ENCODE measurements around the gene NDFIP1. TPM values are rescaled to one million over a fixed set of nuclear protein-coding genes. Genes with fewer than 3 reads are reported as not detected.

The NDFIP1 gene
- polyA plus RNA-seq, 1 donor (not counting 4 experiments of a cell fraction or from before 2014, with no cell fraction given), result 38.2 TPM

GRCh38 chr5:142182840-142183239 is 74.3 kb downstream of the NDFIP1 start:
- dilution Hi-C loops (cut with MboI; ENCODE audit: extremely low pct_ligation_motif_present, low sequenced_read_pairs), result no loop called here
- Histone ChIP-seq H3K9me1 (ENCODE audit: control insufficient read depth, extremely low read depth, insufficient read depth, low read length) (no peaks in the 10 kb centered on the region), H4K20me1 (ENCODE audit: control insufficient read depth, extremely low read depth, insufficient read depth, low read length) (no peaks in the 10 kb centered on the region), H3K9ac (ENCODE audit: control insufficient read depth, extremely low read depth, insufficient read depth, low read length) (no peak overlapping the region), H3K4me1 (ENCODE audit: control insufficient read depth, extremely low read depth, insufficient read depth, low read length) (peaks cover 9% of the 10 kb centered on the region), H3K79me2 (ENCODE audit: control insufficient read depth, insufficient read depth, low read length) (no peaks in the 10 kb centered on the region), H3K27me3 (ENCODE audit: control insufficient read depth, extremely low read depth, insufficient read depth, low read length) (no peaks in the 10 kb centered on the region), H3K9me3 (ENCODE audit: control insufficient read depth, low read depth, low read length) (no peaks in the 10 kb centered on the region), H3K4me3 (ENCODE audit: control insufficient read depth in 2 of 3, extremely low read depth in 1 of 3, insufficient read depth in 2 of 3, low read depth in 1 of 3, low read length in 3 of 3) (no peak overlapping the region), H2AFZ (ENCODE audit: control insufficient read depth, low read length) (no peak overlapping the region), H3K36me3 (ENCODE audit: control insufficient read depth in 2 of 2, extremely low read depth in 1 of 2, insufficient read depth in 2 of 2, low read length in 2 of 2) (no peaks in the 10 kb centered on the region), H3K4me2 (ENCODE audit: control insufficient read depth, extremely low read depth, insufficient read depth, low read depth, low read length) (no peak overlapping the region), H3K27ac (ENCODE audit: control insufficient read depth, insufficient read depth, low read length) (no peak overlapping the region)
- FAIRE-seq (no peak), DNase-seq (ENCODE audit: low read depth, low spot score) (no peak)
- no peak for TF ChIP-seq CTCF (optimal IDR thresholded peaks at IDR 0.05 in 1 of 3, IDR thresholded peaks at IDR 0.05 in 1 of 3, conservative IDR thresholded peaks at IDR 0.05 in 1 of 3; ENCODE audit: extremely low read depth in 1 of 3, insufficient read depth in 2 of 3, low read length in 3 of 3)
- no peak for TF ChIP-seq EZH2 (IDR thresholded peaks at IDR 0.05; ENCODE audit: low read length)

DNA sequence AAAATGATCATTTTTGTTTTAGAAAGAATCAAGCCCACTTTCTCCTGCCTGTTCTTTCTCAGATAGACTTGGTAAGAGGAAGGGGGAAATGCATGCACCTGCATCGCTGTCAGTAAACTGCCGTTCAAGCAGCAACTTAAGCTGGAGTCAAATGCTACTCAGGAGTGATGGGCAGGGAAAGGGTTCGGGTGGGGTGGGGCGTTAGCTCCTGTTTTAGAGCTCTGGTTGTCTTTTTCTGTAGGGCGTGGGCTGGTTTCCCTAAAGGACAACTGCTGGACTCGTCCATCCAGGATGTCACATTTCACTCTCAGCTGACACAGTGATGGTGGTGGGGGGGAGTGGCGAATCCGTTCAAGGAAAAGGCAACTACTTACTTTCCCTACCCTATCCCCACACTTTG is 75.0 kb downstream of the NDFIP1 start:
- no peak overlapping the region for H3K27ac ChIP-seq (ENCODE audit: control insufficient read depth, insufficient read depth, low read length)
- no peaks in the 10 kb centered on the region for H3K79me2 ChIP-seq (ENCODE audit: control insufficient read depth, insufficient read depth, low read length)
- TF ChIP-seq EZH2 (IDR thresholded peaks at IDR 0.05; ENCODE audit: low read length), result no peak
- no peak for TF ChIP-seq CTCF (optimal IDR thresholded peaks at IDR 0.05 in 1 of 3, IDR thresholded peaks at IDR 0.05 in 1 of 3, conservative IDR thresholded peaks at IDR 0.05 in 1 of 3; ENCODE audit: extremely low read depth in 1 of 3, insufficient read depth in 2 of 3, low read length in 3 of 3)
- H3K4me1 ChIP-seq (ENCODE audit: control insufficient read depth, extremely low read depth, insufficient read depth, low read length), result peaks cover 9% of the 10 kb centered on the region
- H3K36me3 ChIP-seq (ENCODE audit: control insufficient read depth in 2 of 2, extremely low read depth in 1 of 2, insufficient read depth in 2 of 2, low read length in 2 of 2), result no peaks in the 10 kb centered on the region
- no peak overlapping the region for H2AFZ ChIP-seq (ENCODE audit: control insufficient read depth, low read length)
- H3K9ac ChIP-seq (ENCODE audit: control insufficient read depth, extremely low read depth, insufficient read depth, low read length), result no peak overlapping the region
- no peaks in the 10 kb centered on the region for H3K27me3 ChIP-seq (ENCODE audit: control insufficient read depth, extremely low read depth, insufficient read depth, low read length)
- dilution Hi-C loops (cut with MboI; ENCODE audit: extremely low pct_ligation_motif_present, low sequenced_read_pairs), result no loop called here
- no peaks in the 10 kb centered on the region for H4K20me1 ChIP-seq (ENCODE audit: control insufficient read depth, extremely low read depth, insufficient read depth, low read length)
- no peaks in the 10 kb centered on the region for H3K9me3 ChIP-seq (ENCODE audit: control insufficient read depth, low read depth, low read length)
- DNase-seq (ENCODE audit: low read depth, low spot score), result no peak
- no peak overlapping the region for H3K4me3 ChIP-seq (ENCODE audit: control insufficient read depth in 2 of 3, extremely low read depth in 1 of 3, insufficient read depth in 2 of 3, low read depth in 1 of 3, low read length in 3 of 3)
- no peak overlapping the region for H3K4me2 ChIP-seq (ENCODE audit: control insufficient read depth, extremely low read depth, insufficient read depth, low read depth, low read length)
- no peaks in the 10 kb centered on the region for H3K9me1 ChIP-seq (ENCODE audit: control insufficient read depth, extremely low read depth, insufficient read depth, low read length)
- FAIRE-seq, result no peak
